G401 (cell line): ENCODE data around the gene SORCS3. TPM values are rescaled to one million over a fixed set of nuclear protein-coding genes. Genes with fewer than 3 reads are reported as not detected.

Source experiments
- DNase-seq: peaks from one replicate; pipeline ENCODE4 v3.0.0-alpha.2; 2015; ENCODE audit warnings: low spot score
- in situ Hi-C: cut with HindIII; loops from 2 replicates; pipeline ENCODE4 v1.10.0; 2016; ENCODE audit warnings: low sequenced_read_pairs, mixed read lengths
- total RNA-seq: library from RNA; depleted of rRNA; stranded (reverse); fragments of >200 nt; shearing (Covaris generic); gene quantifications from 2 replicates; pipeline ENCODE4 v1.2.3, GENCODE V29; 2014

SORCS3 gene
- total RNA-seq, 1 experiment from 2014 or later = not detected

GRCh38 chr10:105185161-105185560 is 544.1 kb downstream of the SORCS3 start:
- in situ Hi-C loops = no loop called here

DNA sequence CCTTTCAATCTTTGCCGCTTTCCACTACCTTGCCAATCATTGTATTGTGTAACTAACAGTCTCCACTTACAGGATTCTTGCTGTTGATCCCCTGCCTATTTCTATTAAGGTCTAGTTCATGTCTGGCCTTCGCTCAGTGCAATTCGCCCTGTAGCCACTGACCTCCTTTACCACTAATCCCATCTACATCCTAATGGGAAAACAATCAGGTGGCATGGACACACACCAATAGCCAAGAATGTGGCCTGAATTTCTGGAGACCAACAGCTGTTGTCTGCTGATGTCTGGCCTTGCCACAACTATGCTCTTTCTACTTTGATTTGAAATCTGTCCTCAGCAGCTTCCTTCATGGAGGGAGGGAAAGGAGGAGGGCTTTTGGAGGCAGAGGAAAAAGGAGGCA is 546.2 kb downstream of the SORCS3 start:
- in situ Hi-C loops = no loop called here
- DNase-seq = peak; percentile 3

More at GRCh38 chr10:105185161-105185560, 544.1 kb downstream of the SORCS3 start:
- no peak for DNase-seq

DNA sequence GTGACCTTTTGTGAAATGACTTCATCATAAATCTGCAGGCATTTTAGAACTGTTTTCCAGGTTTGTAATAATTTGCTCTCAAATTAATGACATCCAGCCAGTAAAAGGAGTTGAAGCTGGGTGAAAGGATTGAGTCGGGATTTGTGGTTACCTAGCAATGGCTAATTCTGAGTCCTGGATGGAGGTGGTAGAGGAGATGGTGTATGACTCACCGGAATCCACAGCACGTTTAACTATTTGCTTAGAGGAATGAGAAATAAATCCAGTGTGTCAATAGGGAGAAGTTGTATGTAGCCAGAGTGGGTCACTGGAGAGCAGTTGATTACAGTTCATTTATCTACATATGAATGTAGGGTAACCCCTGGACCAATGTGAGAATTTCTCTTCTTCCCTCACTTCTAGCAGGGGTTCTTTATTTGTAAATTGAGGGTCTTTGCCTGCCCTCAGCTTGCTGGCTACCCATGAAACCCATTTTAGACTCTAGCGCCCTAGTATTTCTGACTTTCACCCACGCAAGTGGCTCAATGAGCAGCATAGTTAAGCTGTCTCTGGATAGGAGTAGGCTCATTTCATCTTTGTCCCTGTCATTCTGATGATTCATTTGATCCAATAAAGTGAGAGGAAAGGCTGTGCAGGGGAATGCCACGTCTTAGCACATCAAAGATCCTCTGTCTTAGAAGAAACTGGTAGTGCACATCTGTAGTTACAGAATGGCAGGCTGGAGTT is 547.8 kb downstream of the SORCS3 start:
- in situ Hi-C loops = no loop called here
- no peak for DNase-seq

- in situ Hi-C loops = no loop called here
- DNase-seq = no peak
Observed at GRCh38 chr10:105189463-105189800, 548.3 kb downstream of the SORCS3 start.

GRCh38 chr10:105192146-105192545 is 551.1 kb downstream of the SORCS3 start:
- in situ Hi-C loops = no loop called here

DNA sequence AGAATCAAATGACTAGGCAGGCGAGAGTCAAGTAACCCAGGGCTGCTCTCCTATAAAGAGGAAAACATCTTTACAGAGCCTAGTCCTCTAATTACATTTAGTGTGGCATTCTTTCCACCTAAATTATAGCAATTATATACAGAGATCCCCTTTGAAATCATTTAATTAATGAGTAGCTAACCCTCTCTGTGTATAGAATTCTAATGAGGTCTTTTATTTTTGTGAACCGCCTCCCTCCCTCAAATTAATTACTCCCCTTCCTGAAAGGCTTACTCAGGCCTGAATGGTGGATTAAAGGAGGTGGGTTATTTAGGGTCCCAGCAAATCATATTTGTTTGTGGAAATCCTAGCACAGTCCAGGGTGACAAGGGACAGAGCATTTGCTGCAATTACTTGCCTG is 551.8 kb downstream of the SORCS3 start:
- in situ Hi-C loops = no loop called here

More at GRCh38 chr10:105192146-105192545, 551.1 kb downstream of the SORCS3 start:
- DNase-seq = no peak

GRCh38 chr10:105195831-105196230 is 554.7 kb downstream of the SORCS3 start:
- in situ Hi-C loops = no loop called here
- DNase-seq = no peak

More for the DNA sequence above, 551.8 kb downstream of the SORCS3 start:
- DNase-seq = no peak

- in situ Hi-C loops = no loop called here
- no peak for DNase-seq
Observed at GRCh38 chr10:105197598-105198364, 556.7 kb downstream of the SORCS3 start.

DNA sequence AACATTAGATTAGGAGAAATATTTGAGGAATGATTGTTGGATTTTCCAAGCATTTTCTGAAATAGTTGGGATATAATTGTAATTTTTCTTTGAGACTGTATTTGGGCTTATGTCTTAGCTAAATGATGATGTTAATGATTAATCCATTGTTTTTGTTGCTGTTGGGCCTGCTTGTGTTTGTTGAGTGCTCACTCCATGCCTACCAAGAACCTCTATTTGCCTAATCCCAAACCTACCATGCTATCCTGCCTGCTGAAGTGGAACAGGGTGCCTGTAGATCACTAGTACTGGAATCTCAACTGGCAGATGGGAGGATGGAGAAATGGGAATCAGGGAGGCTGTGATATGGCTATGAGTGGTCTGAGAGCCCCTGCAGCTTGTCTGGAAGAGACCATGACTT is 565.5 kb downstream of the SORCS3 start:
- no peak for DNase-seq
- in situ Hi-C loops = no loop called here

DNA sequence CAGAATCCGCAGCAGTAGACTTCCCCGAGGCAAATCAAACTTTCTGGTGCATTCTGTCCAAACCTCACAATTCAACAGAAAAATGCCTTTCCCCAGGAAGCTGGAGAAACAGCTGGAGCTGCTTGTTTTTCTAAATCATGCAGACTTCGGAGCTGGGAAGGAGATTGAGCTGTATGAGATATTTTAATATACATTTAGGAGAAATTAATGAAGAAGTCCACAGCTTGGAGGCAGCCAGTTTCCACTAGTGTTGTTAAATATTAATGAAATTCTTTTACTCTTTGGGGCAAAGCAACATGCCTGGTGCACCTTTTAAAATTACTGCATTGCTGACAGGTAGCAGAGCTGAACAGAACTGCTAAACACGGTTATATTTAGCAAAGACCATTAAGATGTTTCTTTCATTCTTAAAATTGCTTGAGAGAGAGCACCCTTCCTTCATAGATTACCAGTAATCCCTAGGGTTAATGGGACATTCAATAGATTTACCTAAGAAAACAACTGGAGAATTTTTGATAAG is 566.4 kb downstream of the SORCS3 start:
- in situ Hi-C loops = no loop called here

GRCh38 chr10:105210546-105210945 is 569.5 kb downstream of the SORCS3 start:
- no peak for DNase-seq
- in situ Hi-C loops = no loop called here

More for the DNA sequence above, 566.4 kb downstream of the SORCS3 start:
- no peak for DNase-seq

DNA sequence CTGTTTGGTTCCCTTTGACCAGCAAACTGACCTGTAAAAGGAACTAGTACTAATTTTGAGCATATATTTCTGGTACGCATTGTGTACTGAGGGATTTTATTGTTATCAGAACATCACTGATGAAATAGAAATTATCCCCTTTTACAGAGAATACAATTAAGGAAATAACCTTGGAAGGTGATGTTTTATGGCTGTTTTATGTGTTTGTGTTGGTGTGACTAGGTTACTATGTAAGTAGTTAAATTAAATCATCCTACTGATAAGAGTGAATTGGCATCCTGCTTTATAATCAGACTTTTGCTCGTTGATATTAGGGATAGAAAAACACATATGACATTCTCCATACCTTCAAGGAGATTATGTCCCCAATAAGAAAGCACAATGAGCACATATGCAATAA is 596.6 kb downstream of the SORCS3 start:
- in situ Hi-C loops = no loop called here
- DNase-seq = no peak

- peak; percentile 81 for DNase-seq
- in situ Hi-C loops = no loop called here
Observed at GRCh38 chr10:105239311-105240219, 598.5 kb downstream of the SORCS3 start.

DNA sequence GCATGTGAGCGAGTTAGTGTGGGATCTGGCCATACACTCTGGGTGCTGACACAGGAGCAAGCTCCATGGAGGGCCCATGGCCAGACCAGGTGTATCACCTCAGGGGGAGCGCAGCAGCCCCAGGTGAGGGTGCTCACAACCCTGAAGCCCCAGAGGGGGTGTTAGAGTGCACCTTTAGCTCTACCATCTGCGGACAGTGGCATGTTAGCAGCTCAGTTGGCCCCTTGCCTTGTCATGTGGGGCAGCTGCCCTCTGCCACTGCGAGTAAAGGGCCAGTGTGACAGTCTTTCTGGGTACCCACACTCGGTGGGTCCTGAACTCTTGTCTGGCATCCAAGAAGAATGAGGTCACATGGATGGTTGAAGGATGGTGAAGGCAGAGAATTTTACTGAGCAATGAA is 600.2 kb downstream of the SORCS3 start:
- in situ Hi-C loops = no loop called here
- no peak for DNase-seq

DNA sequence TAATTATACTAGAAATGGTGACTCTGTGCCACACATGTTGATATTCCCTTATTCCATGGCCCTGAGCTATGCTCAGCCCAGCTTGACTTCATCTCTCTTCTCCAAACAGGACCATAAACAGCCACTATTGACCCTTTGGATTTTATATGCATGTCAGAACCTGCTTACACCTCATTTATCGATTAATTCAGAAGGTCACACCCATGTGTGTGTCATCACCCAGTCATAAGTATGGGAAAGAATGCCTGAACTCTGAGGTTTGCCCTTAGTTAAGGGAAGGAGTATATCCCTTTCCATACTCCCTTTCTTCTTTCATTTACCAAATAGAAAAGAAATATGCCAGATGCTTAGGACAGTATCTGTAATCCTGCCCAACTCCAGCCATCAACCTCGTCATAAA is 602.3 kb downstream of the SORCS3 start:
- in situ Hi-C loops = no loop called here
- no peak for DNase-seq

DNA sequence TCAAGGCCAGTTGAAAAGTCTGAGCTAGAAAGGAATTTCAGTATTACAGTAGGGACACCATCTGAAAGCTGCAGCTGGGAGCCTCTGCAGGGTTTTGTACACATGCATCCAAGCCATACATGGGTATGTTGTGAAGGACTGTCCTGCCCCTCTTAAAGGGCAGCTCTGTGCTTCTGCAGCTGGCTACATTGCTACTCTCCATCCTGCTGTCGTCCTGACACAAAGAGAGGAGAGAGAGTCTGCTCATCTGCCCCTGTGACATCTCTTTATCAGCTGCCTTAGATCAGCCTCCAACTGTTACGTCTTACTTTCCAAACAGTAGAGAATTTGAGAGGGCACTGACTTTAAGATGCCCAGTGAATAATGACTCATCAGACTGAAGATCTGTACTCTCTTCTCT is 602.7 kb downstream of the SORCS3 start:
- no peak for DNase-seq
- in situ Hi-C loops = no loop called here

- DNase-seq = no peak
- in situ Hi-C loops = no loop called here
Observed at GRCh38 chr10:105247831-105248499, 606.9 kb downstream of the SORCS3 start.

DNA sequence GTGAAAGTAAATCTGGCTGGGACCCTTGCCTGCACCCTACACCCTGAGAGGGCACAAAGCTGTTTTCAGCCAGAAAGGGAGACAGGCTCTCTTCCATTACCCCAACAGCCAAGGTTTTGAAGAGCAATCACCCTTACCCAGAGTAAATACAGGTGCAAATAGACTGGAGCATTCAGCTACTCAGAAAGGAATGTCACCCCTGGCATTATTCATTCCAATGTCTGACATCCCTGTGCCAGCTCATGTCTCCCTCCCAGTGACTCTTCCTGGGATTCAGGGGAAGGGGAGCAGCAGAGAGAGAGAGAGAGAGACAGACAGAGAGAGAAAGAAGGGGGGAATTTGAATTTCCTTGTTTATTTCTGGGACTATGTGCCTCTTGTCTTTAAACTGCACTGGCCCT is 611.8 kb downstream of the SORCS3 start:
- DNase-seq = no peak
- in situ Hi-C loops = no loop called here
